Renal cortex interstitium (tissue), 15 donors: ENCODE measurements around the gene ACKR3. TPM values are rescaled to one million over a fixed set of nuclear protein-coding genes. Genes with fewer than 3 reads are reported as not detected.
A peak's percentile ranks its signal among the peaks of the same experiment; 100 is the strongest.

Experiments
- DNase-seq, 11 donors: peaks; one replicate each; pipeline ENCODE4 v3.0.0-alpha.2; 2013; ENCODE audit warnings: low read depth in 9 of 11, low spot score in 4 of 11; ENCODE audit errors: extremely low read depth in 1 of 11
- long read RNA-seq, 16 experiments: transcript quantifications; one replicate each; lab custom pipeline, GENCODE V29; 2026
- polyA plus RNA-seq, 3 donors: library from polyadenylated mRNA; unstranded; fragments of 120-200 nt; gene quantifications; one replicate each; pipeline ENCODE4 v1.2.1, GENCODE V29; 2013; ENCODE audit not compliant: insufficient read length in 3 of 3

Gene ACKR3
- 10 to 100 TPM; 56.2 to 70.5 (median 60.0) TPM for polyA plus RNA-seq
- long read RNA-seq, donor 1, transcript ACKR3-201 (2 exons, 2,203 nt) = major isoform, 16 of 45 reads
- long read RNA-seq, donor 1, partial matches to known transcripts = 29 of 45 reads
- long read RNA-seq, donor 1, other reads (novel, unspliced or antisense) = 0 of 45 reads
- long read RNA-seq, donor 2, transcript ACKR3-201 (2 exons, 2,203 nt) = major isoform, 26 of 49 reads
- long read RNA-seq, donor 2, partial matches to known transcripts = 23 of 49 reads
- long read RNA-seq, donor 2, other reads (novel, unspliced or antisense) = 0 of 49 reads
- long read RNA-seq, donor 3, transcript ACKR3-201 (2 exons, 2,203 nt) = major isoform, 26 of 26 reads
- long read RNA-seq, donor 3, partial matches to known transcripts = 0 of 26 reads
- long read RNA-seq, donor 3, other reads (novel, unspliced or antisense) = 0 of 26 reads
- long read RNA-seq, donor 4, transcript ACKR3-201 (2 exons, 2,203 nt) = major isoform, 10 of 10 reads
- long read RNA-seq, donor 4, partial matches to known transcripts = 0 of 10 reads
- long read RNA-seq, donor 4, other reads (novel, unspliced or antisense) = 0 of 10 reads
- long read RNA-seq, donor 5 = 0 reads
- long read RNA-seq, donor 6, transcript ACKR3-201 (2 exons, 2,203 nt) = major isoform, 21 of 37 reads
- long read RNA-seq, donor 6, partial matches to known transcripts = 16 of 37 reads
- long read RNA-seq, donor 6, other reads (novel, unspliced or antisense) = 0 of 37 reads
- long read RNA-seq, donor 7, transcript ACKR3-201 (2 exons, 2,203 nt) = major isoform, 21 of 21 reads
- long read RNA-seq, donor 7, partial matches to known transcripts = 0 of 21 reads
- long read RNA-seq, donor 7, other reads (novel, unspliced or antisense) = 0 of 21 reads
- long read RNA-seq, donor 8, transcript ACKR3-201 (2 exons, 2,203 nt) = major isoform, 26 of 61 reads
- long read RNA-seq, donor 8, partial matches to known transcripts = 34 of 61 reads
- long read RNA-seq, donor 8, other reads (novel, unspliced or antisense) = 0 of 61 reads
- long read RNA-seq, donor 9, transcript ACKR3-201 (2 exons, 2,203 nt) = major isoform, 16 of 16 reads
- long read RNA-seq, donor 9, partial matches to known transcripts = 0 of 16 reads
- long read RNA-seq, donor 9, other reads (novel, unspliced or antisense) = 0 of 16 reads
- long read RNA-seq, donor 10, transcript ACKR3-201 (2 exons, 2,203 nt) = major isoform, 19 of 20 reads
- long read RNA-seq, donor 10, partial matches to known transcripts = 0 of 20 reads
- long read RNA-seq, donor 10, other reads (novel, unspliced or antisense) = 0 of 20 reads
- long read RNA-seq, donor 11, transcript ACKR3-201 (2 exons, 2,203 nt) = major isoform, 7 of 7 reads
- long read RNA-seq, donor 11, partial matches to known transcripts = 0 of 7 reads
- long read RNA-seq, donor 11, other reads (novel, unspliced or antisense) = 0 of 7 reads
- long read RNA-seq, donor 12, transcript ACKR3-201 (2 exons, 2,203 nt) = major isoform, 6 of 6 reads
- long read RNA-seq, donor 12, partial matches to known transcripts = 0 of 6 reads
- long read RNA-seq, donor 12, other reads (novel, unspliced or antisense) = 0 of 6 reads
- long read RNA-seq, donor 13, transcript ACKR3-201 (2 exons, 2,203 nt) = major isoform, 44 of 45 reads
- long read RNA-seq, donor 13, partial matches to known transcripts = 0 of 45 reads
- long read RNA-seq, donor 13, other reads (novel, unspliced or antisense) = 0 of 45 reads
- long read RNA-seq, donor 14, transcript ACKR3-201 (2 exons, 2,203 nt) = major isoform, 33 of 49 reads
- long read RNA-seq, donor 14, partial matches to known transcripts = 16 of 49 reads
- long read RNA-seq, donor 14, other reads (novel, unspliced or antisense) = 0 of 49 reads
- long read RNA-seq, donor 15, transcript ACKR3-201 (2 exons, 2,203 nt) = major isoform, 9 of 9 reads
- long read RNA-seq, donor 15, partial matches to known transcripts = 0 of 9 reads
- long read RNA-seq, donor 15, other reads (novel, unspliced or antisense) = 0 of 9 reads
- long read RNA-seq, donor 16, transcript ACKR3-201 (2 exons, 2,203 nt) = major isoform, 25 of 25 reads
- long read RNA-seq, donor 16, partial matches to known transcripts = 0 of 25 reads
- long read RNA-seq, donor 16, other reads (novel, unspliced or antisense) = 0 of 25 reads

DNA sequence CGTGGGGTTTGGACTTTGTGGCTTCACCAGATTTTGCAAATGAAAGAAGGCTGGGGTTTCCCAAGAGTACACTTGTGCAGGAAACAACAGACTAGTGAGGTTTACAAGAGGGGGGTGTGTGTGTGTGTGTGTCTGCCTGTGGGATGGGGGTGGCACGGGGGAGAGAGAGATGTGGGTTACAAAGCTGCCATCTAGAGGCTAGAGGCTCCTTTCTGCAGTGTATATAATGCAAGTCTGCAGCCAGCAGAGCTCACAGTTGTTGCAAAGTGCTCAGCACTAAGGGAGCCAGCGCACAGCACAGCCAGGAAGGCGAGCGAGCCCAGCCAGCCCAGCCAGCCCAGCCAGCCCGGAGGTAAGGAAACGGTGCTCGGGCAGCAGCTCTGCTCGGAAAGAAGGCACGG lies at the start of gene ACKR3:
TSS of gene ACKR3 (plus strand) at position 253 of the 401 bp plus-strand sequence. CDS start 10,641 bp downstream, outside the sequence.
- DNase-seq = peak in 9 of 11 donors; percentile 51 to 84 (median 71)

DNA sequence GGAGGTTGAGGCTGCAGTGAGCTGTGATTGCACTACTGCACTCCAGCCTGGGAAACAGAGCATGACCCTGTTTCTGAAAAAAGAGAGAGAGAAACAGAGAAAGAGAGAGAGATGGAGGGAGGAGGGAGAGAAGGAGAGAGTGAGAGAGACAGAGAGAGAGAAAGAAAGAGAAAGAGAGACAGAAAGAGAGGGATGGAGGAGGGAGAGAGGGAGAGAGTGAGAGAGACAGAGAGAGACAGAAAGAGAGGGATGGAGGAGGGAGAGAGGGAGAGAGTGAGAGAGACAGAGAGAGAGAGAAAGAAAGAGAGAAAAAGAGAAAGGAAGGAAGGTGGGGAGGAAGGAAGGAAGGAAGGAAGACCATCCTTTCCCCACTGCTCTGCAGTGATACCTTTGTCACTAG lies 48.1 kb upstream of the ACKR3 start:
- no peak for DNase-seq

DNA sequence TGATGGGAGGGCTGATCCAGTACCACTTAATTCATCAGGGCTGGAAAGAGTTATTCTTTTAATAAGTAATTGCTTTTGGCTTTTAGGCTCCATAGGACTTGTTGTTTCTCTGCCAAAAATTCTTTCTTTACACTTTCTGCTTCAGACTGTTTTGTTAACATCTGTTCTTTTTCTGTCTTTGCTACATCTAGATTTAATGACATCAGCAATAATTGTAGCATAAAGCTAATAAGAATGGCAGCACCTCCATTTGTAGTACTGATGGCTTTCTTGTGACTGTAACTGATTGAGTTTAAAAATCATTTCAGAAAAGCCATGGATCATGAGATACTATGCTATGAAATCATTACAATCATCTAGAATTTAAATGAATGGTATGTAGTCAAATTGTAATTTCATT lies 46.4 kb upstream of the ACKR3 start:
- no peak for DNase-seq

DNA sequence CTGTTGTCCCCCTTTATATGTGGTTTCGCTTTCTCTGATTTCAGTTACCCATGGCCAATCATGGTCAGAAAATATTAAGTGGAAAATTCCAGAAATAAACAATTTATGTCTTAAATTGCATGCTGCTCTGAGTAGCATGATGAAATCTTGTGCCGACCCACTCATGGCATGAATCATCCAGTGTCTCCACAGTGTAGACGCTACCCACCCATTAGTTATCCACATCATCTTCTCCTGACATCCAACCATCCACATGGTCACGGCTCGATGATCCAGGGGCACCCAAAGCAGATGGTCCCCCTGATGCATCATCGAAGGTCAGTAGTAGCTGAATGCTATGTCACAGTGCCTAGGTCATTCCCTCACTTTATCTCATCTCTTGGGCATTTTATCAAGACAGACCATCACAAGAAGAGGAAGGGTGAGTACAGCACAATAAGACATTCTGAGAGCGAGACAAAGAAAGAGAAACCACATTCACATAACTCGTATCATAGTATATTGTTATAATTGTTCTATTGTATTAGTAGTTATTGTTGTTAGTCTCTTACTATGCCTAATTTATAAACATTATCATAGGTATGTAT lies 44.1 kb upstream of the ACKR3 start:
- no peak for DNase-seq

DNA sequence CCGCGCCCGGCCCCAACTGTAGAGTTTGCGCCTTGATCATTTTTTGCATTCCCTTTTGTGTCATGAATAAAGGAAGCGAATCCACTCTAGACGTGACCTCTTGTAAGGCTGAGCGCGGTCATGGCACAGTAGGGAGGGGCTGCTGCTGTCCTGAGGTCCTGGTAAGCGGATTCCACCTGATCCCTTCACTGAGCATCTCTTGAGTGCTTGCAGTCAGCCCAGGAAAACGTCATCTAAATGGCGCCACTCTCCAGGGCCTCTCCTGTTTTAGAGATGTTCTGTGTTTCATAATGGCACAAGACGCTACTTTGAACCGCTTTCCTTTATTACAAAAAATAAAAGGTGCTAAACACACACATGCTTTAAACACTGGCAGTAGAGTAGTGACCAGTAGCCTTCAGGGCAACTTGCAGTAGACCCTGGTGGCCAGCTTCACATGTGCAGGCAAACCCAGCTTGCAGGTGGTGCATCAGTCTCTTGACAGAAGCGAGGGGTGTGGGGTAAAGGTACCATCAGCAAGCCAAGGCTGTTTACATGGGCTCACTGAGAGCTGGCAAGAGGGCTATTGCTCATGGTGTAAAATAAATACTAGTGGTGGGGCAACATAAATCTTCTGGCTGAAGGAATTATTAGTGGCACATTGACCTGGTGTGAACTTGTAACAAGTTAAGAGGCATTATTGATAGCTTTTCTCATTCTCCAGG lies 43.0 kb upstream of the ACKR3 start:
- no peak for DNase-seq

DNA sequence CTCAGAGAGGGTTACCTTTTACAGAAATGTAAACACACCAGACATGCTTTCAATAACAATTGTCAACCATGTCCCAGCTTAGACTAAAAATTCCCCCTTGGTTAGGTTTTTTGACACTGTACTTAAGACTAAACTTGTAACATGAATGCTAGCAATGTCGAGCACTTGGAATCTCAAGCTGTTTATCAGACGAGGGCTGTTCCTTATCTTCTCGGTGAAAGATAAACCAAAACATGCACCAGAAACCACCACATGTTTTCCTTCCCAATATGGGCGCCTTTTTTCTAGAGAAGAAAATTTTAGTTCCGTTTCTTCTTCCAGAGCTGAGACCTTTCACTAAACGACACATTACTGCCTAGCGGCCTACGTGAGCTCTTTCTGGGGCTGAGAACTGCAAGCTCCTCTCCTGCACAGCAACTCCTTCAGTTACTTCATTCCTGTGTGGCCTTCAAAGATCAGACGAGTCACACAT lies 42.4 kb upstream of the ACKR3 start:
- no peak for DNase-seq

DNA sequence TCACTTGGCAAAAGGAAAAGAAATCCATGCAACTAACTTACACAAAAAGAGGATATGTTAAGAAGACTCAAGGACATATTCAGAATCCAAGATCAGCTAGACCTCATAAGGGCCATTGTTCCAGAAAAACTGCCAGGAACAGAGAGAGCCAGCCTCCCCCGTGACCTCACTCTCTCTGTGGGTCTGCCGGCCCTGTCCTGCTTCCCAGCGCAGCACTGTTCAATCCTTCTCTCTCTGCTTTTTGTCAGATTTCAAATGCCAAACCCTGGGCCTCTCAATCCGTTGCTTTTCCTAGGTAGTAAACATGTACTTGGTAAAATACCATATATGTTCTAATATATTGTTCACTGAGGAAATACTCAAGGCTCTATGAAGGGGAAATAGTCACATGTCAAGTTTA lies 40.0 kb upstream of the ACKR3 start:
- DNase-seq = no peak

DNA sequence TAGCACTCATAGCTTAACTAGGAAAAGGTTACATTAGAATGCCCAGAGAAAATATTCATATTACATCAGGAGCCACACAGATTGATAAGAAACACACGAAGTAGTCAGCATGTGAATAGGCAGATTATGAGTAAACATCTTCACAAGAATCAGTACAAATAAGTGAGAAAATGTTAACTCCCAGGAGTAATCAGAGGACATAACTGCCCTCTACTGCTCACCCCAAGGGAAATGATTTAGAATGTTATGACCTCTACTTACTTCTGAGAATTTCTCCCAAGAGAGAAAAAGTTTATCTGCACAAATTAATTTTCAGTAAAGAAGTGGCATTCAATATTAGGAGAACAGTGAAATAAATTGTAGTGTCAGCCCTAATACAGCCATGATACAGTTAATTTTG lies 39.1 kb upstream of the ACKR3 start:
- DNase-seq = no peak

DNA sequence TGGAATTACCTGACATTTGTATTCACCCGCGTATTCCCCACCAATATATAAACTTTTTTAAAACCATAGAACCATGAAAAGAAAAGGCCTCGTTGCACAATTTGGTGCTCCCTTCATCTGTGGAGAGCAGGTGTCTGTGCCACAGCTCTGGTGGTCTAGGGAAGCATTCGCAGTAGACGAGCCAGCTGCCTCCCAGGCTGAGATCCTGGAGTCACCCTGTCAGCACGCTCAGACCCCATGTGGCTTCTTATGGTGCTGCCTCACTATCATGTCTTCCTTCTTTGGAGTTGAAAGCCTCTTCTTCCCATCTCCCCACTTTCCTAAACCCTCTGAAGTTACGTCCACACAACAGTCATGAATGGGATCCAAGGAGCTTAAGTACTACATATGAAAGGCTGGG lies 38.4 kb upstream of the ACKR3 start:
- DNase-seq = no peak

DNA sequence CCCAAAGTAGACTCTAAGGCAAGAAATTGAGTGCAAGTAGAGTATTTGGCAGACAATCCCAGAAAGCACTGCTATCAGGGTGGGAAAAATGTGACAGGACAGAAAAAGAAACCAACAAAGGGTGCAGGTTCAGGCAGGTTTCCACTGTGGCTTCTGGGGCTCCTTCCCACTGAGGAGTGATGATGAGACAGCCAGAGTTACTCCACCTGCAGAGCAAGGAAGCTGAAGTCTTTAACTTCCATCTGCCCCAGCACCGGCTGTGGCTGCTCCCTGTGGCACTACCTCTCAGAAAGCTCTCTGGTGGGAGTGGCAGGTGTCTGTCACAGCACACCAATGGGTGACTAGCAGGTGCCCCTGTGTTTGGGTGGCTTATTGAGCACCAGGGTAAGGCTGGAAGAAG lies 37.6 kb upstream of the ACKR3 start:
- DNase-seq = no peak

DNA sequence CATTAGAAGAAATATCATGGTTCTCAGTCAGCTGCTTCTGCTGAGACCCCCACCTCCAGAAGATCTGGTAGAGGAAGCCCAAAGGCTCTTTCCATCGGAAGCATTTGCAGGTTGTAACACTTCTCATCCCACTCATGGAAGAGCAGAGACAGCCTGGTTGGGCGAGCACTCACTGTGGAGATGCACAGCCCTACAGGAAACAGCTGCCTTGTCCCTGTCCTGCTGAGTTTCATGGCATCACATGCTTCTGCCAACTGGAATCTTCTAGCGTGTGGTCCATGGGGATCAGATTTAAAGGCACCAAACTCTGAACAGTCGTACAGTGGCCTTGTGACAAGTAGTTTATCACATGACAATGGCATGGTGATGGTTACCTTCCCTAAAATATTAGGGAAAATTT lies 36.3 kb upstream of the ACKR3 start:
- no peak for DNase-seq

DNA sequence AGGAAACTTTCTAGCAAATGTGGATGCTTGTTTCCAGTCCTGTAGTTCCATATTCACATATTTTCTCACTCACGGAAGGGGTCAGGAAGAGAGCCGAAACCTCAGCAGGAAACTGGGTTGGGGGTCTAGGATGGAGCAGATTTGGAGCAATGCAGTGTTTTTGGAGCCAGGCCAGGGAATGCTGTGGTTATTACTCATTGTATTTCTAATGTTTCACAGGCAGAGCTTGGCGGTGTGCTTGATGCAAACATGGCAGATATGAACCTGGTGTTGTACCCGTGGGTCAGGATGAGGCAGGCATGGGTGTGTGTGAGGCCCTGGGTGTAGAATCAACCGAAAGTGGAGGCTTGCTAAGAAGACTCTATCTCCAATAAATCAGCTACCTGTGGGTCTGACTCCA lies 34.6 kb upstream of the ACKR3 start:
- peak in 1 of 11 donors; percentile 39 for DNase-seq

DNA sequence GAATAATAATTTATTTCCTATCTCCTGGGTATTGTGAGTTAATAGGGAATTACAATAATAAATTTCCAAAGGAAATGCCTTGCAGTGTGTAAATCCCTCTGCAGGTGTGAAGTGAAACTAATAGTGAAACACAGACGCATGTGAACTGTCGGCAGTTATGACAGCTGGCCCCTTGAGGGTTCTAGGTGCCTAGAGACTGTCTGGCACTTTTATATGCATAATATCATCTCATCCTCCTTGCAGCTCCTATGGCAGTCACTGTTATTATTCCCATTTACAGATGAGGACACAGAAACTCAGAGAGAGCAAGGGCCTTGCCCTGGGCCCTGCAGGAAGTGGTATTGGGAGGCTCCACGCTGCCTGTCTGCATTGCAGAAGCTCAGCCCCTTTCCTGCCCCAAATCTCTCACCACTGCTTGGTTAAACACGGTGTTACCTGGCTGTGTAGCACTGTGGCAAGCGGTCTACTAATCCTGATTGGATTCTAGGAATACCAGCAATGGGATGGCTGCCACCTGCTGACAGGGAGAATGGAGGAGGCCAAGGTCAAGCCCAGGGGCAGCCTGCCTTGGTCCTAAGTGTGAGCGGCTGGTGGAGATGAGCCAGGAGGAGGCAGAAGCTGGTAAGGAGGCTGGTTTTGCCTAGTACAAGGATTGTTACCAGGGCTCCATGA lies 32.8 kb upstream of the ACKR3 start:
- no peak for DNase-seq

DNA sequence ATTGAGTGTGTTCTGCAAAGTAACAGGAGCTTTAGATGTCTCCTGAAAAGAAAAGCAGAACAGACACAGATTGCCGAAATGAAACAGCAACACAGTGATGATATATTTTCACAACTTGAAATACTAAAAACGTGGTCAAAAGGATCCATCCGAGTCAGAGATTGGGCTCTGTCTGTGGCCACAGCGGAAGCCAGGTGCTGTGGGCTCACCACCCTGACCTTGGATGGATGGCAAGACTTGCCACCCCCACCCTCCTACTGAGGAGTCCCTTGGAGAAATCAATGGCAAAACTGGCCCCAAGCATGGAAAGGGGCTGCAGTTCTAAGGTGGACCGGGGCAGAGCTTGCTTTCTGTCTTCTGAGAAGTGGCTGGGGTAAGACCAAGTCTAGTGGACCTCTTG lies 31.4 kb upstream of the ACKR3 start:
- no peak for DNase-seq

DNA sequence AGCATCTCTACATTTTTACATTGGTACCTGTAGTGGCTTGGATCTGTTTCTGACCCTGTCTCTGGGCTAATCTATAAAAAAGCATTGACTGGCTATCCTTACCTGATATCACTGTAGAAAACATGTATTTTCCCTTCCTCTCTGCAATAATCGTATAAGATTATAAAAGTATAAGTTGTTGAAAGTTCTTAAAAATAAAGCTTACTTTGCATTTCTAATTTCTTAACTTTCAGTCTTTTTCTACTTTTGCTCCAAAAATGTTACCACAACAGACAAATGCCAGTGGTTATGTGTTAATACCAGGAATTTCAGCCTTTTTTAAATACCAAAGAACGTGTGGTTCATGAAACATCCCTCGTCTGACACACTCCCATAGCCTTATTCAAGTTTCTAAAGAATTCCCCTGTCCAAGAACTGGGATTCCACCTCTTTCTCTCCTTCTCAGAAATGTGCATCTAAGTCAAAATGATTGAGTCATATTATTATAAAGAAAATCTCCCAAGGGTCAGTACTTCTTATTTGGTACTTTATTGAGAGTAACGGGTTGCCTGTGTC lies 28.5 kb upstream of the ACKR3 start:
- no peak for DNase-seq

DNA sequence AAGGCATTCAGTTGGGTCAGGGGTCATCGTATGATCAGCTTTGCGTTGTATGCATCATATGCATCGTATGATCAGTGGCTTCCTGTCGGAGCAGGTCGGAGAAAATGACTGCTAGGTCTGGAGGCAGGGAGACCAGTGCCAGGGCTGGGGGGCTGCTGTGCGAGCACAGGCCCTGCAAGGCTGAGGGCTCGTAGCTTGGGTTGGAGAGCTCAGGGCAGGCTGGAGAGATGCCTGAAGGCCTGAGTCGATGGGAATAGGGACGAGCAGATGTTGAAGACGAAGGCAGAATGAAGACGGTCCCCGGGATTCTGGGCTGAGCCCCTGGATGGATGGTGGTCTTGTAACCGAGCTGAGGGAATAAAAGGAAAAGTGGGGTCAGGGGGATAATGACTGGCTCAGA lies 25.3 kb upstream of the ACKR3 start:
- DNase-seq = no peak
